HL-60 (cell line): Measurements from ENCODE around the gene KCND2.

Experiments
- CTCF ChIP-seq: IDR thresholded peaks from one replicate; pipeline ENCODE4 v1.5.1; 2011; ENCODE audit warnings: low read length, control low read depth, inconsistent platforms; ENCODE audit not compliant: insufficient read depth
- POLR2AphosphoS5 ChIP-seq: IDR thresholded peaks from 2 replicates; pipeline ENCODE4 v1.6.1; 2012; ENCODE audit warnings: low read depth

GRCh38 chr7:120564145-120564544 lies 291.2 kb downstream of the KCND2 start:
- TF ChIP-seq CTCF (no peak), POLR2AphosphoS5 (no peak)
